ENCODE results near the gene ERBIN. TPM values are rescaled to one million over a fixed set of nuclear protein-coding genes. Genes with fewer than 3 reads are reported as not detected.
"Not testable (repeated sequence)": the region's sequence is repeated elsewhere in the genome, so short reads cannot be mapped to it uniquely, and the experiment has no call there.

ERBIN gene
- total RNA-seq, 4 donors from 2014 or later, result 88.7 to 108 (median 106) TPM

GRCh38 chr5:65907135-65907534 is 19.2 kb upstream of the ERBIN start:
- whole genome bisulfite sequencing, 2 donors, result 38 to 58% methylated on average over 2 of the region's 2 CpGs
- intact Hi-C loops (cut with DNase I), result no loop called here
- no peak for TF ChIP-seq POLR2A (IDR thresholded peaks at IDR 0.05)
- TF ChIP-seq, protein P1, sequence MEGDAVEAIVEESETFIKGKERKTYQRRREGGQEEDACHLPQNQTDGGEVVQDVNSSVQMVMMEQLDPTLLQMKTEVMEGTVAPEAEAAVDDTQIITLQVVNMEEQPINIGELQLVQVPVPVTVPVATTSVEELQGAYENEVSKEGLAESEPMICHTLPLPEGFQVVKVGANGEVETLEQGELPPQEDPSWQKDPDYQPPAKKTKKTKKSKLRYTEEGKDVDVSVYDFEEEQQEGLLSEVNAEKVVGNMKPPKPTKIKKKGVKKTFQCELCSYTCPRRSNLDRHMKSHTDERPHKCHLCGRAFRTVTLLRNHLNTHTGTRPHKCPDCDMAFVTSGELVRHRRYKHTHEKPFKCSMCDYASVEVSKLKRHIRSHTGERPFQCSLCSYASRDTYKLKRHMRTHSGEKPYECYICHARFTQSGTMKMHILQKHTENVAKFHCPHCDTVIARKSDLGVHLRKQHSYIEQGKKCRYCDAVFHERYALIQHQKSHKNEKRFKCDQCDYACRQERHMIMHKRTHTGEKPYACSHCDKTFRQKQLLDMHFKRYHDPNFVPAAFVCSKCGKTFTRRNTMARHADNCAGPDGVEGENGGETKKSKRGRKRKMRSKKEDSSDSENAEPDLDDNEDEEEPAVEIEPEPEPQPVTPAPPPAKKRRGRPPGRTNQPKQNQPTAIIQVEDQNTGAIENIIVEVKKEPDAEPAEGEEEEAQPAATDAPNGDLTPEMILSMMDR (IDR thresholded peaks at IDR 0.05), result no peak

DNA sequence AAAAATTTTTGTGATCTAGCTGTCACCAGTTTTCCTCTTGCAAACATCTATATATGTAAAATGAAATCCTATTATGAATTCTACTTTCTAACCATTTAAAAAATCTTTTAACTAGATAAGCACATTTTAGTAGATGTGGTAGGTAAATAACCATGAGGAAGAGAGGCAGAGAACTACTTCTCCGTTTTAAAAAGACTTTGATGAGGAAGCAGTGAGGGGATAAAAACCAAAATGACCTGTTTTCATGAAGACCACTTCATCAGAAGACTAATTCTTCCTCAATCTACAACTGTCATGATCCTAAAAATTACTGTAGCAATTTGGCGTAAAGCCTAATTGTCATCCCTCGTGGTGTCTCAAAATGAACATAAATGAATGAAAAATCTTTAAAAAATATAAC is 15.7 kb upstream of the ERBIN start:
- Histone ChIP-seq H3K27ac (no peak overlapping the region), H3K4me3 (replicated peaks in 1 of 3) (no peak overlapping the region), H3K9me3 (no peaks in the 10 kb centered on the region), H3K27me3 (no peaks in the 10 kb centered on the region), H3K36me3 (no peaks in the 10 kb centered on the region), H3K4me1 (no peaks in the 10 kb centered on the region)
- TF ChIP-seq, protein P1 (IDR thresholded peaks at IDR 0.05), result no peak
- no peak for TF ChIP-seq POLR2A (IDR thresholded peaks at IDR 0.05)
- 64 to 70% methylated on average over 3 of the region's 3 CpGs for WGBS, 2 donors
- intact Hi-C loops (cut with DNase I), result no loop called here
- no peak for DNase-seq

More at GRCh38 chr5:65907135-65907534, 19.2 kb upstream of the ERBIN start:
- no peak for DNase-seq
- Histone ChIP-seq H3K4me1 (no peaks in the 10 kb centered on the region), H3K27ac (no peak overlapping the region), H3K36me3 (no peaks in the 10 kb centered on the region), H3K27me3 (no peaks in the 10 kb centered on the region), H3K4me3 (replicated peaks in 1 of 3) (no peak overlapping the region), H3K9me3 (no peaks in the 10 kb centered on the region)

GRCh38 chr5:65912311-65912710 is 14.1 kb upstream of the ERBIN start:
- no peaks in the 10 kb centered on the region for H3K4me1 ChIP-seq
- no peaks in the 10 kb centered on the region for H3K9me3 ChIP-seq
- no peak overlapping the region for H3K27ac ChIP-seq
- no peak for TF ChIP-seq POLR2A (IDR thresholded peaks at IDR 0.05)
- TF ChIP-seq, protein P1 (IDR thresholded peaks at IDR 0.05), result no peak
- no peak for DNase-seq
- H3K4me3 ChIP-seq (replicated peaks in 1 of 3), result no peak overlapping the region
- H3K36me3 ChIP-seq, result no peaks in the 10 kb centered on the region
- H3K27me3 ChIP-seq, result no peaks in the 10 kb centered on the region
- 95 to 97% methylated on average over 3 of the region's 3 CpGs for WGBS, 2 donors
- intact Hi-C loops (cut with DNase I), result no loop called here

DNA sequence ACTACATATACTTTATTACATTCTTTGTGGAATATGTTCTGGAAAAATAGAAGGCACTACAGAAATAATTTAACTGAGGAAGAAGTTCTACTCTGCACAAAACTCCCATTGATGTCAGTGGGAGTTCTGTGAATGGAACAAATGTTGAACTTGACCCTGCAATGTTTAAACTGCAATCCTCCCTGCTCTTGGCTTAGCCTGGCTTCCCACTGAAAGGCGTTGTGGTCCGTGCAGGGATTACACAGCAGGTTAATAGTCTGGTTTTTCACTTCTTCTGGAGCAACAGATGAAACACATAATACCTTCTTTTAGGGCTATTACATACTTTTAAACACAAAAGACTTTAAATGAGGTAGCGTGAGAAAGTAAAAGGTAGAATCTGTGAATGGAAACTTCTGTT is 12.9 kb upstream of the ERBIN start:
- peak in 1 of 2 donors; percentile 3 for DNase-seq
- intact Hi-C loops (cut with DNase I), result no loop called here
- no peak overlapping the region for H3K4me3 ChIP-seq (replicated peaks in 1 of 3)
- H3K36me3 ChIP-seq, result no peaks in the 10 kb centered on the region
- H3K4me1 ChIP-seq, result no peaks in the 10 kb centered on the region
- WGBS, 2 donors, result 58 to 66% methylated on average over 3 of the region's 3 CpGs
- no peaks in the 10 kb centered on the region for H3K27me3 ChIP-seq
- H3K9me3 ChIP-seq, result no peaks in the 10 kb centered on the region
- no peak for TF ChIP-seq POLR2A (IDR thresholded peaks at IDR 0.05)
- TF ChIP-seq, protein P1 (IDR thresholded peaks at IDR 0.05), result no peak
- no peak overlapping the region for H3K27ac ChIP-seq

- WGBS, 2 donors, result 55 to 65% methylated on average over 3 of the region's 3 CpGs
- DNase-seq, result no peak
- H3K9me3 ChIP-seq, result no peaks in the 10 kb centered on the region
- no peak overlapping the region for H3K4me3 ChIP-seq (replicated peaks in 1 of 3)
- intact Hi-C loops (cut with DNase I), result no loop called here
- no peaks in the 10 kb centered on the region for H3K36me3 ChIP-seq
- no peaks in the 10 kb centered on the region for H3K4me1 ChIP-seq
- TF ChIP-seq POLR2A (IDR thresholded peaks at IDR 0.05), result no peak
- no peaks in the 10 kb centered on the region for H3K27me3 ChIP-seq
- H3K27ac ChIP-seq, result no peak overlapping the region
These were observed 11.7 kb upstream of the ERBIN start for GRCh38 chr5:65914641-65915196.

DNA sequence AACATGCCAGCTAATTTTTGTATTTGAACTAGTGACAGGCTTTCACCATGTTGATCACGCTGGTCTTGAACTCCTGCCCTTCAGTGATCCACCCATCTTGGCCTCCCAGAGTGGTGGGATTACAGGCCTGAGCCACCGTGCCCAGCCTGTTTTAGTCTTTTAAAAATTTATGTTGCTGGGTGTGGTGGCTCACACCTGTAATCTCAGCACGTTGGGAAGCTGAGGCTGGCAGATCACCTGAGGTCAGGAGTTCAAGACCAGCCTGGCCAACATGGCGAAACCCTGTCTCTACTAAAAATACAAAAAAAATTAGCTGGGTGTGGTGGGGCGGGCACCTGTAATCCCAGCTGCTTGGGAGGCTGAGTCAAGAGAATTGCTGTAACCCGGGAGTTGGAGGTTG is 10.7 kb upstream of the ERBIN start:
- H3K36me3 ChIP-seq; H3K9me3 ChIP-seq; intact Hi-C loops (cut with DNase I); H3K27me3 ChIP-seq; H3K27ac ChIP-seq; H3K4me3 ChIP-seq (replicated peaks in 1 of 3); H3K4me1 ChIP-seq; DNase-seq: not testable (repeated sequence)
- WGBS, 2 donors, result 95 to 97% methylated on average over 6 of the region's 6 CpGs

All from thyroid gland (tissue), 4 donors.